ENCODE data around the gene ESD. TPM values are rescaled to one million over a fixed set of nuclear protein-coding genes. Genes with fewer than 3 reads are reported as not detected.

ESD gene
- total and polyA plus RNA-seq, 4 donors = 149 to 164 (median 156) TPM

DNA sequence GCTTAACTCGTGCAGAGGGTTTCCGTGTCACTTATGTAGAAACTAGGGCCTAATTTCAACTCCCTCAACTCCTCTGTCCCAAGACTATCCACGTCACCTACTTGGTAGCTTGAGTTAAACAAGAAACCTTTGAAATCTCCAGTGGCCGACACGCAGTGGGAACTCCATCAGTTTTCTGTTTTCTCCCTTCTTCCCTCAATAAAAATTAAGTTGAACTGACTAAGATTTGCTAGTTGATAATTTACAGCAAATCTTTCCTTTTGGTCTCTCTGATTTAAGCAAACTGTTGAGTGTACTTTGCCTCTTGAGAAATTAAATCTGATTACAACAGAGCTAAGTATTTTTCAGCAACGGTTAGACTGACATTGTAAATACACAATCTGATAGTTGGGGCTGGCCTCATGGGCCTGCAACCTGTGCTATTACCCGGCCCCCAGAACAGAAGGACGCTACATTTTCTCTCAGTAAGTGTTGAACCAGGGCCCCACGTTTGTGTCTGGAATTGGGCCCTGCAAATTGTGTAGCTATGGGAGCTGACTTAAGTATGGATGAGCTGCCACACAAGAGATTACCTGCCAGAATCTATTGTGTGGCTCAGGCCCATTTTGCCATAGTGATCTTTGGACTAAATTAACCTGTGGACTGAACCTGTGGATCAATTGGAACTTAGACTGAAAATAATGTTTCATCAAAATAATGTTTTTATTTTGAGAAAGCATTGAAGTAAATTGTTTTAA is 708 bp upstream of the ESD start:
- Histone ChIP-seq H3K4me3 (ENCODE audit: low read depth, low read length) (peak overlapping the region; percentile 82), H3K36me3 (ENCODE audit: control insufficient read depth, insufficient read depth, low read length) (no peaks in the 10 kb centered on the region), H3K9me3 (ENCODE audit: control insufficient read depth, insufficient read depth, low read length) (no peaks in the 10 kb centered on the region), H3K27me3 (ENCODE audit: control insufficient read depth, insufficient read depth, low read length) (no peaks in the 10 kb centered on the region), H3K4me1 (ENCODE audit: control insufficient read depth, insufficient read depth, low read length) (peaks cover 18% of the 10 kb centered on the region), H3K27ac (ENCODE audit: low read depth, low read length) (peak overlapping the region; percentile 90)
- DNase-seq (ENCODE audit: low read depth in 4 of 6, low spot score in 6 of 6) = peak in 1 of 6 donors; percentile 5
- WGBS (ENCODE audit: insufficient coverage) = 42% methylated on average over 6 of the region's 9 CpGs

DNA sequence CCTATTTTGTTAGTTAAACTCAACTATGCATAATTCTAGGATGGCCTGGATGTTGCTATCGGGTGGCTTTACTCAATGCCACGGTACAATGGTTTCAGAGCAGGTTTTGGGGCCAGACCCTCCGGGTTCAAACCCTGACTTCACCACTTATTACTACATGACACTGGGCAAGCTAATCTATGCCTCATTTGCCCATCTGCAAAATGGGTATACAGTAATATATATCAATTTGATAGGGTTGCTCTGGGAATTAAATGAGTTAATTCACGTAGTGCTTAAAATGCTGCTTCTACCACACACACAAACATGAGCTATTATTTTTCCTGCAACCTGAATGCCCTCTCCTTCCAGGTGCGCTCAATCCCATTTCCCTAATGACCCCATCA is 839 bp downstream of the ESD start:
- no peaks in the 10 kb centered on the region for H3K27me3 ChIP-seq (ENCODE audit: control insufficient read depth, insufficient read depth, low read length)
- H3K36me3 ChIP-seq (ENCODE audit: control insufficient read depth, insufficient read depth, low read length) = no peaks in the 10 kb centered on the region
- peak overlapping the region; percentile 82 for H3K4me3 ChIP-seq (ENCODE audit: low read depth, low read length)
- WGBS (ENCODE audit: insufficient coverage) = 60% methylated on average over 3 of the region's 5 CpGs
- DNase-seq (ENCODE audit: low read depth in 4 of 6, low spot score in 6 of 6) = no peak
- peaks cover 18% of the 10 kb centered on the region for H3K4me1 ChIP-seq (ENCODE audit: control insufficient read depth, insufficient read depth, low read length)
- H3K9me3 ChIP-seq (ENCODE audit: control insufficient read depth, insufficient read depth, low read length) = no peaks in the 10 kb centered on the region
- peak overlapping the region; percentile 90 for H3K27ac ChIP-seq (ENCODE audit: low read depth, low read length)

DNA sequence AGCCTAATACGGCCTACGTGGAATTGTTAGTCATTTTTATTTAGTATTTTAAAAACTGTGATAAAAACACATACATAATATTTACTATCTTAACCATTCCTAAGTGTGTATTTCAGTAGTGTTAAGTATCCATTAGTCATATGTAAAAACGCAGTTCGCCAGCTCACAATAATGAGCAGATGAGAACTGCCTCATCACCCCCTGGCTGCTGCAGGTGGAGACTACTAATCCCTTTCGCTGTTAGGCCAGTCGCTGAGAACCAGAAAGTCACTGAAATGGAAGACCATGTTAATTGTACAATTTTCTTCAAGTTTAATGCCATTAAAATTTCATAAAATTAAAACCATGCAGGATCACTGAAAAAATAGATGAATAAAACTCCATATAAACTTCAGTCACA is 1.6 kb downstream of the ESD start:
- WGBS (ENCODE audit: insufficient coverage) = no CpG with 5 or more reads among the region's 6 CpGs
- Histone ChIP-seq H3K4me3 (ENCODE audit: low read depth, low read length) (no peak overlapping the region), H3K27me3 (ENCODE audit: control insufficient read depth, insufficient read depth, low read length) (no peaks in the 10 kb centered on the region), H3K36me3 (ENCODE audit: control insufficient read depth, insufficient read depth, low read length) (no peaks in the 10 kb centered on the region), H3K9me3 (ENCODE audit: control insufficient read depth, insufficient read depth, low read length) (no peaks in the 10 kb centered on the region), H3K27ac (ENCODE audit: low read depth, low read length) (no peak overlapping the region), H3K4me1 (ENCODE audit: control insufficient read depth, insufficient read depth, low read length) (peaks cover 18% of the 10 kb centered on the region)
- DNase-seq (ENCODE audit: low read depth in 4 of 6, low spot score in 6 of 6) = peak in 1 of 6 donors; percentile 22

DNA sequence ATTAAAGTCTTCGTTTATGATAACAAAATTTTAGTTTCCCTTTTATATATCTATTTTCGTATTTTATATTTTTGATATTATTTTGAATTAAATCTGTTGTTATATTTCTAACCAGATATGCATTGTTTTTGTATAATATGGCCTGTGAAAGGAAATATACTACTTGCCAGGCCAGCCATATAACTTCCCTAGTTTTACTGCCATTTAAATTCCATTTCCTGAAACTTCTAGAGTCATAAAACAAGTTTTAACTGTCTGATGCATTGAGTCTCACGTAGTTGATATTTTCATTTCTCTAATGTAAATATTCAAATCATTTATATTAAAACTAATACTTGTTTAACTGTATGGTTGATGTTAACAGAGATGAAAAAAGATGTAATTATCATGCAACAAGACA is 13.5 kb downstream of the ESD start:
- WGBS (ENCODE audit: insufficient coverage) = no CpG with 5 or more reads among the region's 3 CpGs
- Histone ChIP-seq H3K4me3 (ENCODE audit: low read depth, low read length) (no peak overlapping the region), H3K27ac (ENCODE audit: low read depth, low read length) (no peak overlapping the region), H3K4me1 (ENCODE audit: control insufficient read depth, insufficient read depth, low read length) (no peaks in the 10 kb centered on the region), H3K27me3 (ENCODE audit: control insufficient read depth, insufficient read depth, low read length) (no peaks in the 10 kb centered on the region), H3K36me3 (ENCODE audit: control insufficient read depth, insufficient read depth, low read length) (no peaks in the 10 kb centered on the region), H3K9me3 (ENCODE audit: control insufficient read depth, insufficient read depth, low read length) (no peaks in the 10 kb centered on the region)
- DNase-seq (ENCODE audit: low read depth in 4 of 6, low spot score in 6 of 6) = no peak

DNA sequence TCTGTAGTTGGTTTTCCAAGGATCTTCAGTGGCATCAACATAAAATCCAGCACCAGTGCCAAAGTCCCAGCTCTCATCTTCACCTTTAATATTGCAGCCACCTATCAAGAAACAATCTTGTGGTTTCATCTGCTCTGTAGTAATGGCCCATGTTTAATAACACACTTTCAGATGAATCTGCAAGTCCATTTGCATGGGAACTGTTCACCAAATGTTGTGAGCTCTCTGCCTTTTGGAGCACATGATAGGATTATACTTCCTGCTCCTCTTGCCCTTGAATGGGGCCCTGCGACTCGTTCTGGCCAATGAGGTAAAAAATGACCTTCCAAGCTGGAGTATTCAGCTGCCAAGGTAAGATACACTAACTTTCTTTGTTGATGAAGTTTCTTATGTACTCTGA is 14.3 kb downstream of the ESD start:
- DNase-seq (ENCODE audit: low read depth in 4 of 6, low spot score in 6 of 6) = no peak
- WGBS (ENCODE audit: insufficient coverage) = no CpG with 5 or more reads among the region's 2 CpGs
- H3K27me3 ChIP-seq (ENCODE audit: control insufficient read depth, insufficient read depth, low read length) = no peaks in the 10 kb centered on the region
- no peak overlapping the region for H3K4me3 ChIP-seq (ENCODE audit: low read depth, low read length)
- no peak overlapping the region for H3K27ac ChIP-seq (ENCODE audit: low read depth, low read length)
- no peaks in the 10 kb centered on the region for H3K9me3 ChIP-seq (ENCODE audit: control insufficient read depth, insufficient read depth, low read length)
- no peaks in the 10 kb centered on the region for H3K4me1 ChIP-seq (ENCODE audit: control insufficient read depth, insufficient read depth, low read length)
- H3K36me3 ChIP-seq (ENCODE audit: control insufficient read depth, insufficient read depth, low read length) = no peaks in the 10 kb centered on the region

DNA sequence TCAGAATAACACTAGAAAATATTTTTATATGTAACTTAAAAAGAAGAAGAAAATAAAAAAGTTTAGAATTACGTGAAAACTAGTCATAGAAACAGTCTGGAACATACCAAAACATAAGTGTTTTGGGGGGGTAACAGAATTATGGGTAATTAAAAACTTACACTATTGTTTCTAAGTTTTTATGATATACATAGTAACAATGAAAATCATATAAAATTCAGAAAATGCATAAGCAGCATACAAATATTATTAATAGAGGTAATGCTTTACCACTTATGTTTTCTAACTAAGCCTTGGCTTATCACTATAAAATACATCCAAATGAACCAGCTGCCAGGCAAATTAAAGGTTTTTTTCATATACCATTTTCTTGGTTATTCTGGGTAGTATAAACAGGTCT is 14.9 kb downstream of the ESD start:
- no peak for DNase-seq (ENCODE audit: low read depth in 4 of 6, low spot score in 6 of 6)
- no peak overlapping the region for H3K27ac ChIP-seq (ENCODE audit: low read depth, low read length)
- no peaks in the 10 kb centered on the region for H3K27me3 ChIP-seq (ENCODE audit: control insufficient read depth, insufficient read depth, low read length)
- WGBS (ENCODE audit: insufficient coverage) = no CpG with 5 or more reads among the region's 1 CpG
- H3K4me3 ChIP-seq (ENCODE audit: low read depth, low read length) = no peak overlapping the region
- H3K9me3 ChIP-seq (ENCODE audit: control insufficient read depth, insufficient read depth, low read length) = no peaks in the 10 kb centered on the region
- no peaks in the 10 kb centered on the region for H3K4me1 ChIP-seq (ENCODE audit: control insufficient read depth, insufficient read depth, low read length)
- H3K36me3 ChIP-seq (ENCODE audit: control insufficient read depth, insufficient read depth, low read length) = no peaks in the 10 kb centered on the region

DNA sequence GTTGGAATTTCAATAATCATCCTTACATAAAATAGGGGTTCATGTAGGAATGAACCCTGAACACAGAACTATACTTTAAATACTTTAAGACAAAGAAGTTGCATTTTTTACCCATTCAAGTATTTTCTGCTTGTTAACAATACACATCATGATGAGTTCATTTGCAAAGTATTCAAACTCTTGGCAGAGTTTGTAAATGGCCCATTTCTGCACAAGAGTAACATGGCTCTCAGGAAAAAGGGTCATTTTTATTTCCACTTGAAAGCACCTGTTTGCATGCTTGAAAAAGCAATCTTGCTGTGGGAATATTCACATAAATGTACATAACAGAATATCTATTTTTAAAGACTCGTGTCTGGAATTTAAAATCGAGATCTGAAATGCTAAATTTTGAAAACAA is 18.1 kb downstream of the ESD start:
- Histone ChIP-seq H3K4me1 (ENCODE audit: control insufficient read depth, insufficient read depth, low read length) (no peaks in the 10 kb centered on the region), H3K27me3 (ENCODE audit: control insufficient read depth, insufficient read depth, low read length) (no peaks in the 10 kb centered on the region), H3K36me3 (ENCODE audit: control insufficient read depth, insufficient read depth, low read length) (no peaks in the 10 kb centered on the region), H3K27ac (ENCODE audit: low read depth, low read length) (no peak overlapping the region), H3K9me3 (ENCODE audit: control insufficient read depth, insufficient read depth, low read length) (no peaks in the 10 kb centered on the region), H3K4me3 (ENCODE audit: low read depth, low read length) (no peak overlapping the region)
- WGBS (ENCODE audit: insufficient coverage) = no CpG with 5 or more reads among the region's 2 CpGs
- DNase-seq (ENCODE audit: low read depth in 4 of 6, low spot score in 6 of 6) = no peak

DNA sequence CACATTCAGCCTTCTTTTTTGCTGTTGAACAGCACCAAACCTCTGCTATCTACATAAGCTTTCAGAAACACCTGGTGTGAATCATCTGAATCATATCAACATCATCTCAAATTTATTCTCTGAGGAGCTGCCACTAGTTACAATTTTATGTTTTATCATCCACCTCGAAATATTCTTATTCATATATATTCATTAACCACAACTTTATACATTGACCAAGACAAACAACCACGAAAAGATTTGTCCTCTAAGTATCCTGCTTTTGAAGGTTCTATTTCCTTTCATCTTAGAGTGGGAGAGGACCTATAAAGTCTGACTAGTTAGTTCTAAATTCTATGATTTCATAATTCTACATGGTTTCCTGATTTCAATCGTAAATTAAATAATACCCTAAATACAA is 18.9 kb downstream of the ESD start:
- no peaks in the 10 kb centered on the region for H3K27me3 ChIP-seq (ENCODE audit: control insufficient read depth, insufficient read depth, low read length)
- H3K4me3 ChIP-seq (ENCODE audit: low read depth, low read length) = no peak overlapping the region
- H3K27ac ChIP-seq (ENCODE audit: low read depth, low read length) = no peak overlapping the region
- H3K36me3 ChIP-seq (ENCODE audit: control insufficient read depth, insufficient read depth, low read length) = no peaks in the 10 kb centered on the region
- H3K9me3 ChIP-seq (ENCODE audit: control insufficient read depth, insufficient read depth, low read length) = no peaks in the 10 kb centered on the region
- H3K4me1 ChIP-seq (ENCODE audit: control insufficient read depth, insufficient read depth, low read length) = no peaks in the 10 kb centered on the region
- no peak for DNase-seq (ENCODE audit: low read depth in 4 of 6, low spot score in 6 of 6)
- WGBS (ENCODE audit: insufficient coverage) = no CpG with 5 or more reads among the region's 3 CpGs

DNA sequence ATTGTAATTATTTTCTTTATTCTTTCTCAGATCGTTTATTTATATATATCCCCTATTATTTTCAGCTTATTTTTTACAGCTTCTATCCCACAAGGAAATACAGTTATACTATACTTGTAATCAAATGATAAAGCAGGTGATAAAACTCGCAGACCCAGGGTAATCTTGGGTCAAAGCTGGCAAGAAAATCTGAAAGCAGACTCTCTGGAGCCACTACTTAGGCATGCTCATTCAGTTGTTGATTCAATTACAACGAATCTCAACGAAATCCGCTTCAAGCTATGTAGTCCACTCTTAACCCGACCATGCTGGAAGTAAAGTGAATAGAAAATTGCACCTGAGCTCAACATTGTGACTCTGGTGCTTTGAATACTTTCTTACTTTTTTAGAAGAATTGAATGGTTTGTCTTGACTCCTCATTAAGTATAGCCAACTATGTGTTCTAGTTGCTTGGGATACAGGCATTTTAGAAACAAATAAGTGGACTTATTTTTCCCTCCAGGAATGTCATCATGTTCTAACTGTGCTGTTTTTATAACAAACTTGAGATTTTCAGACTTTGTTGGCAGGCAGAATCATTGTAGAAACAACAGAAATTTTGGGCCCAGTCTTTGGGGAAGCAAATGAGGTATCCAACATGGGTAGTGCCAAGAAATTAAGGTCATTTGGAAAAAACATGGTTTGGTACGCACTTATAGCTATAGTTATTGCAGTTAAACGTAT is 21.4 kb downstream of the ESD start:
- Histone ChIP-seq H3K4me3 (ENCODE audit: low read depth, low read length) (no peak overlapping the region), H3K9me3 (ENCODE audit: control insufficient read depth, insufficient read depth, low read length) (no peaks in the 10 kb centered on the region), H3K27me3 (ENCODE audit: control insufficient read depth, insufficient read depth, low read length) (no peaks in the 10 kb centered on the region), H3K27ac (ENCODE audit: low read depth, low read length) (no peak overlapping the region), H3K4me1 (ENCODE audit: control insufficient read depth, insufficient read depth, low read length) (no peaks in the 10 kb centered on the region), H3K36me3 (ENCODE audit: control insufficient read depth, insufficient read depth, low read length) (peaks cover 3% of the 10 kb centered on the region)
- no peak for DNase-seq (ENCODE audit: low read depth in 4 of 6, low spot score in 6 of 6)
- 33% methylated on average over 1 of the region's 8 CpGs for WGBS (ENCODE audit: insufficient coverage)

DNA sequence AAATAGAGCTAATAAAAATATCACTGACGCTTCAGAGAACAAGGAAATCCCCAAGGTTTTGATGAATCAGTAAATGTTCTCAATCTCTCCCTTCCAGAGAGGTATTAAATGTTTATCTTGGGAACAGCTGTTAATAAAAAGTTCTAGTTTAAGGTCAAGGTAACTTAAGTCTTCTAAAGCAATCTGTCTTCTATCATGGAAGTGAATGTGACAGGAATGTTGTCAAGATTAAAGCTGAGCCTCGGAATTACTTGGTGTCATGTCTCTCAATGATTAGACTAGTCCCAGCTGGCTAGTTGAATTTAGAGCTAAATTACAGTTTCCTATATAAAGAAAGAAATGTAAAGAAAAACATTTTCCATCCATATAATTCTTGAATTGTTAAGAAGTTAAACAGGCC is 23.4 kb downstream of the ESD start:
- Histone ChIP-seq H3K4me1 (ENCODE audit: control insufficient read depth, insufficient read depth, low read length) (no peaks in the 10 kb centered on the region), H3K27me3 (ENCODE audit: control insufficient read depth, insufficient read depth, low read length) (no peaks in the 10 kb centered on the region), H3K36me3 (ENCODE audit: control insufficient read depth, insufficient read depth, low read length) (peaks cover 3% of the 10 kb centered on the region), H3K27ac (ENCODE audit: low read depth, low read length) (no peak overlapping the region), H3K9me3 (ENCODE audit: control insufficient read depth, insufficient read depth, low read length) (no peaks in the 10 kb centered on the region), H3K4me3 (ENCODE audit: low read depth, low read length) (no peak overlapping the region)
- DNase-seq (ENCODE audit: low read depth in 4 of 6, low spot score in 6 of 6) = no peak
- WGBS (ENCODE audit: insufficient coverage) = no CpG with 5 or more reads among the region's 2 CpGs
